NOMO-1 treated with DMSO at 0.1 percent for 48 hours (cell line): Measurements from ENCODE around the gene FANK1.
A peak's percentile ranks its signal among the peaks of the same experiment; 100 is the strongest.
"Not testable (repeated sequence)": the region's sequence is repeated elsewhere in the genome, so short reads cannot be mapped to it uniquely, and the experiment has no call there.

Source experiments
- DNase-seq: peaks from one replicate; lab custom pipeline; 2025; ENCODE audit not compliant: unreplicated experiment; lab: John Stamatoyannopoulos, UW

Gene FANK1

GRCh38 chr10:125928928-125929585 lies 32.7 kb downstream of the FANK1 start:
- no peak for DNase-seq

GRCh38 chr10:125929618-125930017 lies 33.3 kb downstream of the FANK1 start:
- no peak for DNase-seq

GRCh38 chr10:125933693-125934092 lies 37.3 kb downstream of the FANK1 start:
- no peak for DNase-seq

- no peak for DNase-seq
Observed at GRCh38 chr10:125936331-125936730, 40.0 kb downstream of the FANK1 start.

GRCh38 chr10:125940515-125940914 lies 44.2 kb downstream of the FANK1 start:
- no peak for DNase-seq

- DNase-seq, result no peak
Observed at GRCh38 chr10:125951290-125951689, 54.9 kb downstream of the FANK1 start.

GRCh38 chr10:125953778-125954385 lies 57.5 kb downstream of the FANK1 start:
- no peak for DNase-seq

GRCh38 chr10:125955766-125956165 lies 59.4 kb downstream of the FANK1 start:
- DNase-seq, result no peak

GRCh38 chr10:125961743-125962142 lies 65.4 kb downstream of the FANK1 start:
- no peak for DNase-seq

GRCh38 chr10:125962200-125962599 lies 65.8 kb downstream of the FANK1 start:
- no peak for DNase-seq

- no peak for DNase-seq
Observed at GRCh38 chr10:125964558-125964957, 68.2 kb downstream of the FANK1 start.

GRCh38 chr10:125967533-125967932 lies 71.2 kb downstream of the FANK1 start:
- DNase-seq, result no peak

- not testable (repeated sequence) for DNase-seq
Observed at GRCh38 chr10:125970077-125970630, 73.8 kb downstream of the FANK1 start.

GRCh38 chr10:125976960-125977605 lies 80.7 kb downstream of the FANK1 start:
- no peak for DNase-seq

GRCh38 chr10:125979976-125980375 lies 83.6 kb downstream of the FANK1 start:
- no peak for DNase-seq

GRCh38 chr10:125980521-125981035 lies 84.2 kb downstream of the FANK1 start:
- no peak for DNase-seq

GRCh38 chr10:125982260-125982948 lies 86.0 kb downstream of the FANK1 start:
- DNase-seq, result peak; percentile 49

- no peak for DNase-seq
Observed at GRCh38 chr10:125983161-125983560, 86.8 kb downstream of the FANK1 start.

- DNase-seq, result no peak
Observed at GRCh38 chr10:125983656-125984055, 87.3 kb downstream of the FANK1 start.

GRCh38 chr10:125984346-125984745 lies 88.0 kb downstream of the FANK1 start:
- no peak for DNase-seq

- no peak for DNase-seq
Observed at GRCh38 chr10:125984865-125985495, 88.6 kb downstream of the FANK1 start.
